ENCODE measurements around the gene ANKRD50. TPM values are rescaled to one million over a fixed set of nuclear protein-coding genes. Genes with fewer than 3 reads are reported as not detected.

ANKRD50 gene, protein sequence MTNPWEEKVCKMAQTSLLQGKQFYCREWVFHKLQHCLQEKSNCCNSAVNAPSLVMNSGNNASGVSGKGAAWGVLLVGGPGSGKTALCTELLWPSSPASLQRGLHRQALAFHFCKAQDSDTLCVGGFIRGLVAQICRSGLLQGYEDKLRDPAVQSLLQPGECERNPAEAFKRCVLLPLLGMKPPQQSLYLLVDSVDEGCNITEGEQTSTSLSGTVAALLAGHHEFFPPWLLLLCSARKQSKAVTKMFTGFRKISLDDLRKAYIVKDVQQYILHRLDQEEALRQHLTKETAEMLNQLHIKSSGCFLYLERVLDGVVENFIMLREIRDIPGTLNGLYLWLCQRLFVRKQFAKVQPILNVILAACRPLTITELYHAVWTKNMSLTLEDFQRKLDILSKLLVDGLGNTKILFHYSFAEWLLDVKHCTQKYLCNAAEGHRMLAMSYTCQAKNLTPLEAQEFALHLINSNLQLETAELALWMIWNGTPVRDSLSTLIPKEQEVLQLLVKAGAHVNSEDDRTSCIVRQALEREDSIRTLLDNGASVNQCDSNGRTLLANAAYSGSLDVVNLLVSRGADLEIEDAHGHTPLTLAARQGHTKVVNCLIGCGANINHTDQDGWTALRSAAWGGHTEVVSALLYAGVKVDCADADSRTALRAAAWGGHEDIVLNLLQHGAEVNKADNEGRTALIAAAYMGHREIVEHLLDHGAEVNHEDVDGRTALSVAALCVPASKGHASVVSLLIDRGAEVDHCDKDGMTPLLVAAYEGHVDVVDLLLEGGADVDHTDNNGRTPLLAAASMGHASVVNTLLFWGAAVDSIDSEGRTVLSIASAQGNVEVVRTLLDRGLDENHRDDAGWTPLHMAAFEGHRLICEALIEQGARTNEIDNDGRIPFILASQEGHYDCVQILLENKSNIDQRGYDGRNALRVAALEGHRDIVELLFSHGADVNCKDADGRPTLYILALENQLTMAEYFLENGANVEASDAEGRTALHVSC (N-terminal part only)
- 27.1 TPM for polyA plus RNA-seq (2013, experiment 1 of 2; ENCODE audit: insufficient read length)
- polyA plus RNA-seq (2013, experiment 2 of 2; ENCODE audit: insufficient read length): 25.6 TPM

GRCh38 chr4:124712372-124713184 lies at the start of gene ANKRD50:
TSS of gene ANKRD50 (minus strand) at chr4:124712732. CDS start at chr4:124710511, 2,221 bp downstream.
- peak; percentile 98 for DNase-seq

GRCh38 chr4:124757126-124757525 lies 44.6 kb upstream of the ANKRD50 start:
- DNase-seq: peak; percentile 58

DNA sequence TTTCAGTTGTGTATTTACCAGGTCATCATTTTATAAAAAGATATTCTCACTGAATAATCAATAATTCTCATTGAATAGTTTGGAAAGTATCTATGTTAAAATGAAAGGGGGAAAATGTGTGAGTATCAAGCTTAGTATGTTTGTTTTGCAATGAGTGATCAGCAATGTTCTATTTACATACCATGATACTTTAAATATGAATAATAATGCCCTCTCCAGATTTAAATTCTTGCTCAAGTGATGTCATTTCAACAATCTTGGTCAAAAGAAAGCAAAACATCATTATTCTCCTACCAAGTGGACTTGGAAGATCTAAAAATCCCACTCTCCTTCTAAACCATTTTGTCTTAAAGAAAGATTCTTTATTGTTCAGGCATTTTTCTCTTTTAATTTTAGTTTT lies 42.1 kb upstream of the ANKRD50 start:
- no peak for DNase-seq

GRCh38 chr4:124753941-124754581 lies 41.5 kb upstream of the ANKRD50 start:
- no peak for DNase-seq

DNA sequence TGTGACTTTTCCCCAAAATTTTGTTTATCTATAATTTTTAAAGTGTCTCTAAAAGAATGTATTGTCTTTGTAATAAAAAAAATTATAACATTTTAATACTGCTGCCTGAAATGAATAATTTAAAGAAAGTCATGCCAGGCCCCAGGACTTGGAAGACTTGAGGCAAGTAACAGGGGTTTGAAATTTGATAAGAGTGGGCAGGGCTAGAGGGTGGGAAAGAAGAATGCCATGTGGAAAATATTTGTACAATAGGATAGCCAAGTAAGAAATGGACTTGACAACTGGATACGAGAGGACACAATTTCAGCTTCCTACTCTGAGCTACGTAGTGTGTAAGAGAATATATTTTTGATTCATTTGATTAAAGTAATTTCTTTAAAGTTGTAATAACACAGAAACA lies 36.9 kb upstream of the ANKRD50 start:
- DNase-seq: no peak

DNA sequence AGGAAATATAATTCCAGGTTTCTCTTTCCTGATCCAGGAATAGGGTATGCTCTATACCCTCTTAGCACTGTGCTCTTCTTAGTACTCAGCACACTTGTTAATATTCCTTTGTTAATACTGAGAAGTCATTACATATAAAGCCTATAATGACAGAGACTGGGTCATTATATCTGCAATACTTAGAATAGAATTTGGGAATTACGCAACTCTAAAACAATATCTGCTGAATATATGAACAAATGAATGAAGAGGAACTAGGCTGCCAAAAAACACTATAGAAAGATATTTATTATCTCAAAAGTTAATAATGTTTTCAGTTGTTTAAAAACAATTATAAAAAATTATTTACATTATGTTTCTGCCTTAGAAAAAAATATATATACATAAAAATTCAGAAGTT lies 36.4 kb upstream of the ANKRD50 start:
- no peak for DNase-seq

- DNase-seq: no peak
Observed at GRCh38 chr4:124745985-124746801, 33.7 kb upstream of the ANKRD50 start.

DNA sequence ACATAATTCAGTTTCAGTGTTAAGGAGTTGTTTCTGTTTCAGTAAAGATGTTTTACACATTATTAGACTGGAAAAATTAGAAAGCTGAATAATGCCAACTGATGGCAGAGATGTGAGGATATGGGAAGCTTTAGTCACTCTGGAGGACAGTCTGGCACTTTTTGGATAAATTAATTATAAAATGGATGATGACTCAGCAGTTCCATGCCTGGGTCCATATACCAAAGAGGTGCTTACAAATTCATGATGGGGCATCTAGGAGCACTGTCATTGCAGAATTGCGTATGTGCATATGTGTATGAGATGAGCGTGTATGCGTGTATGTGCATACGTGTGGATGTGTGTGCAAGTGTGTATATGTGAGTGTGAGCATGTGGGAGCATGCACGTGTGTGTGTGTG lies 31.2 kb upstream of the ANKRD50 start:
- DNase-seq: no peak

DNA sequence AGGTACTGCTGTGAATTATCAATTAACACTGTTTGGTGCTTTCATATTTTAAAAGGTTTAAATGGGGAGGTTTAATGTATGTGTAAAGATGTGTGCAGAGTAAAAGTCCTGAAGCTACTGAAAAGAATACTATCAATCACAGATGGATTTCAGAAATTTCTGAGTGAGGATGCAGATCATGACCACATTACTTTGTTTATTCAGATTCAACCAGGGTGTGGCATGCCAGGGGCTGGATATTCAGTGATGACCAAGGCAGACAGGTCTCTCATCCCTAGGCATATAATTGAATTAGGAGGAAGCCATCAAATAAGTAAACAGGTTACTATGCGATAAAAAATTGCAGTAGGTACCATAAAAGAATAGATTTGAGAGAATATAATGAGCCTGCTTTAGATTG lies 28.0 kb upstream of the ANKRD50 start:
- DNase-seq: no peak

GRCh38 chr4:124738994-124739393 lies 26.5 kb upstream of the ANKRD50 start:
- DNase-seq: no peak

GRCh38 chr4:124737619-124738018 lies 25.1 kb upstream of the ANKRD50 start:
- no peak for DNase-seq

- DNase-seq: no peak
Observed at GRCh38 chr4:124736526-124736925, 24.0 kb upstream of the ANKRD50 start.

DNA sequence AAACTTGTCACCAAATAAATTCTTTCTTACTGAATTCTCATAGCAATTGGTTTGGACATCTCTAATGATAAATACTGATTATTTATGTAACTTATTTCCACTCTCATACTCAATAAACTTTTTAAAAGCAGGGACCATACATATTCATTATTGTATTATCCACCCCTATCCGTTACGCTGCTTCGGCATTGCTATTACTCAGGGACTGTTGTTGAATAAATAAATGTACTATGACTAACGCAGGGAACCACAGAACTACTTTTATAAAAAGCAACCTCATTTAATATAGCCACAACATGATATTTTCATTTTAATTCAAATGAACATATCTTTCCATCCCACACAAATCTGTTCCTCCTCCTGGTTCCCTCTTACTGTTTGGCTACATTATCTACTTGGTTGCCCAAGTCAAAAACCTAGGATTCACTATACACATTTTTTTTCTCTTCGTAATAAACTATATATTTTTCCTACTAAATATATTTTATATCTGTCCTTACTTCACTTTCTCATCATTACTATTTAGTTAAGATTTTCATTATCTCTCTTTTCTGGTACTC lies 14.9 kb upstream of the ANKRD50 start:
- DNase-seq: no peak

DNA sequence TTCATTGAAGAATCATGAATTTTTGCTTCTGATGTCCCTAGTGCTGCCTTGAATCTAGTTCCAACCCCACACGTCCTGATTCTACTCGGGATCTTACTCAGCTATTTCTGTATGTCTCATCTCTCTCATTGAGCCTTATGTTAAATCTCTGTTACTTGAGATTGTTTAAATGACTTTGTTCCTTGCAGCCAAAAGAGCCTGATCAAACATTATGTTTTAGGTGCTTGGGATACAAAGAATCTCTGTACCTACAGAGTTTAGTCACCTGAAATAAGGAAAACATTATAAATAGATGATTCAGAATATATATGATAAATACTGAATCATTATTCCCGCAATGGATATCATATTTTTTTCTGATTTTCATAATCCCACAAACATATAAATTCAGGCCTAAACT lies 13.7 kb upstream of the ANKRD50 start:
- no peak for DNase-seq

DNA sequence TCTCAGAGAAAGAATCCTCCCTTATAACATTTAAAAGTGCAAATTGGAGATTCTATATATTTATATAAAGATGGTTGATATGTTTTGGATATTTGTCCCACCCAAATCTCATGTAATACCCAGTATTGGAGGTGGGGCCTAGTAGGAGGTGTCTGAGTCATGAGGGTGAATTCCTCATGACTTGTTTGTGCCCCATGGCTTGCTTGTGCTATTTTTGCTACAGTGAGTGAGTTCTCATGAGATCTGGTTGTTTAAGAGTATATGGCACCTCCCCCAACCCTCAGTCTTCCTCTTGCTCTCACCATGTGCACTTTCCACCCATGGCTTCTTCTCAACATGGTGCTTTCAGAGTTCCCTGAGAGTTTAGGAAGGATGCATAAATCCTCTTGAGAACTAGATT lies 9.5 kb upstream of the ANKRD50 start:
- DNase-seq: no peak

DNA sequence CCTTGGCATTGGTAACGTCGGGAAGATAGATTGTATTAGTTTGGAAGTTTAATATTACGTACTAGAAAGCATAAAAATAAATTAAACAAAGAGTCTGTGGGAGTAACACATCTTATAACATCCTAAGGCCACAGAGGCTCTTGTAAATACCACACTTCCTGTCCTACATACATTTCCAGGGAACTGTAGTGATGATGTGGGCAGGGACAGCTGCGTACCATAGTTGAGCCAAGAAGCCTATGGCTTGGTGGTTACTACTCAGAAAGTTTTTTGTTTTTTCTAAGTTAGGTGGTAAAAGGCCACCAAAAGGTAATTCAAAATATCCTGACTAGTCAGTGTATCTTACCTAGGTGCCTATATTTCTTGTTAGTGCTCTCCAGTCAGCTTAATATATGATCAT lies 4.6 kb upstream of the ANKRD50 start:
- no peak for DNase-seq

- peak; percentile 81 for DNase-seq
Observed at GRCh38 chr4:124713185-124713592, 657 bp upstream of the ANKRD50 start.

DNA sequence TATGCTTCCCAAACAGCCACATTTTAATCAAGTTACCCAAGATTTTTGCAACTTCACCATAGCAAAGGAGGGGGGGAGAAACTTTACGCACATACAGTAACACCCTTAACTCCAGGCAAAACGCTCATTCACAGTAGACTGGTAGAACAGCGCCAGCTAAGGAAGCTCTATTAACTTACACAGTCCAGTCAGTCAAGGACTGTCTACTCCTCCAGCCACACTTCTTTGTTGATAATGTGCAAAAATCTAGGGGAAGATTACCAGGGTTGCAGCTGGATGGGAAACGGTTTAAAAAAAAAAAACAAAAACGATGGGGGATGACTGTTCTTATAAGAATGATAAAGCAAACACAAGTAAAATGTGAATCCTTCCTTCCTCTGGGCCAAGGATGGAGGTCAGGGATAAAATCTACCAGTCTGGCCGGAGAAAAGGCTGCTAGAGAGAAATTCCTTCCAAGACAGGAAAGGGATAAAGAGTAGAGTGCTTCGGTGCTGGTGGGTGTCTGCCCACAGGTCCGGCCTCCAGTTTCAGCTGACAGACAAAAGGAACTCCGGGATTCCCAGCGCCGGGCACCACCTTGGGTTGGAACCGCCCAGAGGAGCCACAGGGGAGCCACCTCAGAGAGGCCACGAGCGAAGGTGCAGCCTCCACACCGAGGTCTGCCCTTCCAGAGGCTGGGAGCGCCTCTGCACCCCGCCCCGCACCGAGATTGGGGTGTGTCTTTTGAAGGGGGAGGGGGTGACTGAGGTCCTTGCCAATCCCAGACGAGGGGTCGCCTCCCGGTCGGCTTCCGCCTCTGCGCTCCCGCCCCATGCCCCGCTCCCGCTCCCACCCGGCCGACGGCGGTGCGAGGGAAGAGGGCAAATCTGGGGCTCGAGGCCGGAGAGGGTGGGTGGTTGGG lies 811 bp downstream of the ANKRD50 start:
- peak; percentile 80 for DNase-seq

DNA sequence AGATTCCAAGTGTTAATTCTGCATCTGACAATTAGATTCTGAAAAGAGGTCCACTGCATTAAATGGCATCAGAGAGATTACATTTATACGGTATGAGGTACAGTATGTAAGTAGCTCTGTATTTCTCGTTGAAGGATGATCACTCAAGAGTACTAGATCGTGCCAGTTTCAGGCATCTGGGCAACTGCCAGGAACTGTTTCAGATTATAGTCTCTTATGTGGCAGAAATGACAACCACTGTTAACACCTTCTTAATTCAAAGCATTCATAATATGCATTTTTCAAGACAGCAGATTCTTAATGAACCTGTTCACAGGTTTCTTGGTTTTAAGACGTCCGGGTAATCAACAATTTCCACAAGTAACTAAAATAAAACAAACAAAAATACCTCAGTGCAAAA lies 1.6 kb downstream of the ANKRD50 start:
- DNase-seq: peak; percentile 29

Data from fibroblast of skin of abdomen (primary cell).